SIG-M5 (cell line): ENCODE results near the gene BRMS1L.
"Not testable (repeated sequence)": the region's sequence is repeated elsewhere in the genome, so short reads cannot be mapped to it uniquely, and the experiment has no call there.

Experiments used
- DNase-seq: peaks from one replicate; lab custom pipeline; 2025; lab: John Stamatoyannopoulos, UW

The BRMS1L gene

DNA sequence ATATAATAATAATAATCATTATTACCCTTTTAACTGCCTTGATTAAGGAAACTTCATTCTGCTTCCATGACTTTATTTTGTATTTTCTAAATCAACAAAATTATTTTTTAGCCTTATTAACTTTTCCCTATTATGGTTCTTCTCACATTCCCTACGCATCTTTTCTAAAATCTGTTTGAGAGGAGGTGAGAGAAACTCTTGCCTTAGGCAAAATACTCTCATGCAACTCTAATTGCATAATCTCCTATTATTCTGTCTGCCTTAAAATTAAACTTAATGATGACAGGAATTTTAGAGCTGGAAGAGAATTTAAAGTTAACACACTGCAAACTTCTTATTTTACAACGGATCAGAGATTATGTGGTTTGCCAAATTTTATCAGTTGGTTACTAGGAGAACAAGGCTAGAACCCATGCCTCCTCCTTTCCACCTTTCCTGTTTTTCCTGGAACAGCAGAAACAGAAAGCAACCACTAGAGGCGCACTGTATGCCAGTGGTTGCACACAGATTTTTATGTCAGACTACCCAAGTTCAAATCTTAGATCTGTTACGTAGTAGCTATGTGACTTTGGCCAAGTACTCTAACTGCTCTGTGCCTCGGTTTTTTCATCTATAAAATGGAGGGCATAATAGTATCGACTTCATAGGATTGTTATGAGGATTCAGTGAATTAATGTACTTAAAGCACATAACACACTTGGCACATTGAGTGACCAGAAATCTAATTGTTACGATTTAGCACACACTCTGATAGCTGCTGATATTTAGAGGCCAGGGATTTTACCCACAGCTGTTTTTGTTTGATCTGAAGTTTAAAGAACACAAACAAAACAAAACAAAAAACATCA lies 4.3 kb upstream of the BRMS1L start:
- no peak for DNase-seq

DNA sequence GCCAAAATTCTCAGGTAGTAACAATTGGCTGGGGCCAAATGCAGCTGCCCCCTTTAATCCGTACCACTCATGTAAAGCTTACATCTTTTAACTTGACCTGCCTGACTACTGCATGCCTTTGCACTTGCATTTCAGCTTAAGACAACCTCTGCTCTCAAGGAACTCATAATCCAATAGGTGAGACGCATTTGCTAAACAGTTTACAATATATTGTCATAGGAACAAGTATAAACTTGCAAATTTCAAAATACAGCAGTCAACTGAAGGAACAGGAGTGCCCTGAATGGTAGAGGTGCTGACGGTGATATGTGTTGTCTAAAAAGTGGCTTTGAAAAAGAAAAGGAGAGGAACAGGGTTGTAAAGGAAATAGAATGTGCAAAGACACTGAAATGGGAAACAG lies 3.6 kb upstream of the BRMS1L start:
- DNase-seq = no peak

DNA sequence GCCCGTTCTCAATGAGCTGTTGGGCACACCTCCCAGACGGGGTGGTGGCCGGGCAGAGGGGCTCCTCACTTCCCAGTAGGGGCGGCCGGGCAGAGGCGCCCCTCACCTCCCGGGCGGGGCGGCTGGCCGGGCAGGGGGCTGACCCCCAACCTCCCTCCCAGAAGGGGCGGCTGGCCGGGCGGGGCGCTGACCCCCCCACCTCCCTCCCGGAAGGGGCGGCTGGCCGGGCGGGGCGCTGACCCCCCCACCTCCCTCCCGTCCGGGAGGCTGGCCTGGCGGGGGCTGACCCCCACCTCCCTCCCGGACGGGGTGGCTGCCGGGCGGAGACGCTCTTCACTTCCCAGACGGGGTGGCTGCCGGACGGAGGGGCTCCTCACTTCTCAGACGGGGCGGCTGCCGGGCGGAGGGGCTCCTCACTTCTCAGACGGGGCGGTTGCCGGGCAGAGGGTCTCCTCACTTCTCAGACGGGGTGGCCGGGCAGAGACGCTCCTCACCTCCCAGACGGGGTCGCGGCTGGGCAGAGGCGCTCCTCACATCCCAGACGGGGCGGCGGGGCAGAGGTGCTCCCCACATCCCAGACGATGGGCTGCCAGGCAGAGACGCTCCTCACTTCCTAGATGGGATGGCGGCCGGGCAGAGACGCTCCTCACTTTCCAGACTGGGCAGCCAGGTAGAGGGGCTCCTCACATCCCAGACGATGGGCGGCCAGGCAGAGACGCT lies 1.5 kb upstream of the BRMS1L start:
- not testable (repeated sequence) for DNase-seq

DNA sequence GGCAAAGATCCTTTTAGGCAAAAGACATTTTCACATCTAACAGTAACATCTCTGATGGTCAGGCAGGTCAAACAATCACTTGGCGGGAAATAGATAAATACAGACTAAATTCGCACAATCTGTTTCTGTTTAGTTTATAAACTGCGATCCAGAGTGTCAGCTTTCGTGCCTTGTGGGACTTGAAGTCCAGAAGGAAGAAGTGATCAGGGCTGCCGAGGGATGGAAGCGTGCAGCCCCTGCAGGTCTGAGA lies 245 bp upstream of the BRMS1L start:
- DNase-seq = no peak

DNA sequence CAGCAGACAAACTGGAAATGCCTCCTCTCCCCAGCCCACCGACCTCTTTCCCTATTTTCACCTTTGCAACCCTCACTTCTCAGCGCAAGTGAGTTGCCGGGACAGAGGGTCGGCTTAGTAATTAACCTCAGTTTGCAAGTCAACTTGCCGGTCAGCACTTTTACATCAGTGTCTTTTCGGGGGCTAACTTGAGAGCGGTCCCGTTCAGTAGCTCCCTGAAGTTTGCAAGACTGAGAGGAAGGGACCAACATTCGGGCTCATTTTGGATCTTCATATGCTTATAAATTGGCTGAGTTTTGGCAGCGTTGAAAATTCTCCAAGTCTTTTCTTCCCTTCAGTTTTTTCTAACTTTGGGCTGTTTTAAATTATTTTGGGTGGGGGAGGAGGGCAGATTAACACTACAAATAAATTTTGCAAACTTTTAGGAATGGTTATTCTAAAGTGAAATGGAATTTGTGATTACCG lies 846 bp downstream of the BRMS1L start:
- no peak for DNase-seq

DNA sequence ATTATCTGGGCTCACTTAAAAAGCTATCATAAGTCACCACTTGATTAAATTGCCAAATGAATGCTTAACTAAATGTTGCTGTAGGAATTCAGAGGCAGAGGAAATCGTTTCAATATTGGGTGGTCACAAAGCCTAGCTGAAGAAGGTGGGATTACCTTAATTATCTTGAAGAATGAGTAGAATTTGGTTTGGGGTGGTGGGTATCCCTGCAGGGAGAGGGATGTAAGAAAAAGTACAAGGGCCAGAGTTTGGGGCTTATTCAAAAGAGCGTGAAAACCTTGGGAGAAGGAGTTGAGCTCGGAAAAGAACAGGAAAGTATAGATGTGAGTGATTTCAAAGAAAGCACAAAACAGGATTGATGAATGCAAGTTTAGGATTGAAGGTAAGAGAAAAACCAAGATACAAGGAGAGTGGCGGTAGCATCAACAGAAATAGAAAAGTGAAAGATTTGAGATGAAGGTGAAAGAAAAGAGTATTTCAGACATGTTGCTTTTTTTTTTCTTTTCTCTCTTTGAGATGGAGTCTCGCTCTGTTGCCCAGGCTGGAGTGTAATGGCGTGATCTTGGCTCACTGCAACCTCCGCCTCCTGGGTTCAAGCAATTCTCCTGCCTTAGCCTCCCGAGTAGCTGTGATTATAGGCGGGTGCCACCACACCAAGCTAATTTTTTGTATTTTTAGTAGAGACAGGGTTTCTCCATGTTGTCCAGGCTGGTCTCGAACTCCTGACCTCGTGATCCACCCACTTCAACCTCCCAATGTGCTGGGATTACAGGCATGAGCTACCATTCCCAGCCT lies 1.7 kb downstream of the BRMS1L start:
- DNase-seq = no peak

DNA sequence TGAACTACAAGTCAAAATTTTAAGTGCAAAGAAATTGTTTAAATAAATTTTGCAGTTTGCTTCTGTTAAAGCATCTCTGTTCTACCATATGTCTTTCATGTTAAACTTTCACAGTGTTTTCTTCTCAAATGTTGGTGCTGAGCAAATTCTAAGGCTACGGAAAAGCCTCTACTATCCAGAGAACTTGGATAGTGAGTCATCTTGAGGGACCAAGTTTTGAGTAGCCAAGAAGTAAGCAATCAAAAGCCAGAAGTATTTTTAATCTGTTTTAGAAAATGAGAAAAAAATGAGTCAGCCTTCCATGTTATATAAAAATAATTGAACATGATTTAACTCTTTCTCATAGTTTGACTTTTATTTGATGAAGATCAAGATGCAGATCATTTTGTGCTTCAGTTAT lies 3.3 kb downstream of the BRMS1L start:
- DNase-seq = no peak

DNA sequence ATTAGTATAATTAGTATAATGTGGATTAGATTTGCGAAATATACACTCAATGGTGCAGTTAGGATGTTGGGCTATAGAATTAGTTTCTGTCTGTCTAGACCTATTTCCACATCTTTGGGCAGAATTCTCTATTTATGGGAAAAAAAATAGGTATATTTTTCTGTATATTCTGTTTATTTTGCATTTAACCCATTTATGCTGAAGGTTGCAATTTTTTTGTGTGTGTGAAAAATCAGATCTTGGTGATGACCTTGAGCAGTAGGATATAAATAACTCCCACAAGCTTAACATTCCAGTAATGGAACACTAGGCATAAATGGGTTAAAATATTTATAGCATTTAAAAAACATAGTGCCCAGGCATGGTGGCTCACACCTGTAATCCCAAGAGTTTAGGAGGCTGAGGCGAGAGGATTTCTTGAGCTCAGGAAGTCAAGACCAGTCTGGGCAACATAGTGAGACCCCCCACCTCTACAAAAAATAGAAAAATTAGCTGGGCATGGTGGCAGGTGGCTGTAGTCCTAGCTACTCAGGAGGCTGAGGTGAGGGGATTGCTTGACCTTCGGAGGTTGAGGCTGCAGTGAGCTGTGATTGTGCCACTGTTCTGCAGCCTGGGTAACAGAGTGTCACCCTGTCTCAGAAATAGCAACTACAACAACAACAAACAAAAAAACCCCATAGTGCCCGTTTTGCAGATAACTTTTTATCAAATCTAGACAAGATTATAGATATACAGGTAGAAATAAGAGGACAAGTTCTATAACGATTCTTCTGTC lies 9.3 kb downstream of the BRMS1L start:
- no peak for DNase-seq

DNA sequence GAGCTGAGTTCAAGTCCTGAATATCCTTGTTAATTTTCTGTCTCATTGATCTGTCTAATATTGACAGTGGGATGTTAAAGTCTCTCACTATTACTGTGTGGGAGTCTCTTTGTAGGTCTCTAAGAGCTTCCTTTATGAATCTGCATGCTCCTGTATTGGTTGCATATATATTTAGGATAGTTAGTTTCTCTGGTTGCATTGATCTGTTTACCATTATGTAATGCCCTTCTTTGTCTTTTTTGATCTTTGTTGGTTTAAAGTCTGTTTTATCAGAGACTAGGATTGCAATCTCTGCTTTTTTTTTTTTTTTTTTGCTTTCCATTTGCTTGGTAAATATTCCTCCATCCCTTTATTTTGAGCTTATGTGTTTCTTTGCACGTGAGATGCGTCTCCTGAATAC lies 15.6 kb downstream of the BRMS1L start:
- not testable (repeated sequence) for DNase-seq

DNA sequence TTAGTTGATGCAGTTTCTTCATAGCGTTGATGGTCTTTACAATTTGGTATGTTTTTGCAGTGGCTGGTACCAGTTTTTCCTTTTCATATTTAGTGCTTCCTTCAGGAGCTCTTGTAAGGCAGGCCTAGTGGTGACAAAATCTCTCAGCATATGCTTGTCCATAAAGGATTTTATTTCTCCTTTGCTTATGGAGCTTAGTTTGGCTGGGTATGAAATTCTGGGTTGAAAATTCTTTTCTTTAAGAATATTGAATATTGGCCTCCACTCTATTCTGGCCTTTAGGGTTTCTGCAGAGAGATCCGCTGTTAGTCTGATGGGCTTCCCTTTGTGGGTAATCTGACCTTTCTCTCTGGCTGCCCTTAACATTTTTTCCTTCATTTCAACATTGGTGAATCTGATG lies 16.1 kb downstream of the BRMS1L start:
- DNase-seq = not testable (repeated sequence)

DNA sequence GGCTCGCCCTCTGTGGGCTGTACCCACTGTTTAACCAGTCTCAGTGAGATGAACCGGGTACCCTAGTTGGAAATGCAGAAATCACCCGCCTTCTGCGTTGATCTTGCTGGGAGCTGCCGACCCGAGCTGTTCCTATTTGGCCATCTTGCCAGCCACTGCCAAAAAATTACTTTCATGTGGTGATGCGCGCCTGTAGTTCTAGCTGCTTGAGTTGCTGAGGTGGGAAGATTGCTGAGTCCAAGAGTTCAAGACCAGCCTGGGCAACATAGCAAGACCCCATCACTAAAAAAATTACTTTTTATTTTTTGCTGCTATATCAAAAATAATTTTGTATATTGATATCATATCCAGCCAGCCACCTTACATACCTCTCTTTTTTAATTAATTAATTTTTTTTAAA lies 18.4 kb downstream of the BRMS1L start:
- DNase-seq = no peak

DNA sequence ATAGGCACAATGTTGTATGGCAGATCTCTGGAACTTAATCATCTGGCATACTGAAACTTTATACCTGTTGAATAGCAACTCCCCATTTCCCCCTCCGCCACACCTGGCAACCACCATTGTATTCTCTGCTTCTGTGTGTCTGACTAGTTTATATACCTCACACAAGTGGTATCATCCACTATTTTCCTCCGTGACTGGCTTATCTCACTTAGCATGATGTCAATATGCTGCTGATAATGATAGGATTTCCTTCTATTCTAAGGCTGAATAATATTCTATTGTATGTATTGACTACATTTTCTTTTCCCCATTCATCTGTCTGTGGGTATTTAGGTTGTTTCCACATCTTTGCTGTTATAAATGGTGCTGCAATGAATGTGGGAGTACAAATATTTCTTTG lies 21.5 kb downstream of the BRMS1L start:
- no peak for DNase-seq

DNA sequence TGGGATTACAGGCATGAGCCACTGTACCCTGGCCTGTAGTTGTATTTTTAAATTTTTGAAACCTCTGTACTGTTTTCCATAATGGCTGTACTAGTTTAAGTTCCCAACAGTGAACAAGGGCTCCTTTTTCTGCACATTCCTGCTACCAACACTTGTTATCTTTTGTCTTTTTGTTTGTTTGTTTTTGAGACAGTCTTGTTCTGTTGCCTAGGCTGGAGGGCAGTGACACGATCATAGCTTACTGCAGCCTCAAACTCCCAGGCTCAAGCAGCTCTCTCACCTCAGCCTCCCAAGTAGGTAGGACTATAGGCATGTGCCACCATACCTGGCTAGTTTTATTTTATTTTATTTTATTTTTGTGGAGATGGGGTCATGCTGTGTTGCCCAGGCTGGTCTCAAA lies 23.0 kb downstream of the BRMS1L start:
- no peak for DNase-seq

DNA sequence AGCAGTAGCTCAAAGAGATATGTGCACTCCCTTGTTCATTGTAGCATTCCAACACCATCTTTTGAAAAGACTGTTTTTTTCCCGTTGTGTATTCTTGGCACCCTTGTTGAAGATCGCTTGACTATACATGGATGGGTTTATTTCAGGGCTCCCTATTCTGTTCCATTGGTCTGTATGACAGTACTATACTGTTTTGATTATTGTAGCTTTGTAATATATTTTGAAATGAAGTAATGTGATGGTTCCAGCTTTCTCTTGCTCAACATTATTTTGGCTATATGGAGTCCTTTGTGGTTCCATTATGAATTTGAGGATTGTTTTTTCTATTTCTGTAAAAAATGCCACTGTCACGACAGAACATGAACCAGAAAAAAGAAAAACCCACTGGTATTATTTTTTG lies 25.7 kb downstream of the BRMS1L start:
- no peak for DNase-seq

DNA sequence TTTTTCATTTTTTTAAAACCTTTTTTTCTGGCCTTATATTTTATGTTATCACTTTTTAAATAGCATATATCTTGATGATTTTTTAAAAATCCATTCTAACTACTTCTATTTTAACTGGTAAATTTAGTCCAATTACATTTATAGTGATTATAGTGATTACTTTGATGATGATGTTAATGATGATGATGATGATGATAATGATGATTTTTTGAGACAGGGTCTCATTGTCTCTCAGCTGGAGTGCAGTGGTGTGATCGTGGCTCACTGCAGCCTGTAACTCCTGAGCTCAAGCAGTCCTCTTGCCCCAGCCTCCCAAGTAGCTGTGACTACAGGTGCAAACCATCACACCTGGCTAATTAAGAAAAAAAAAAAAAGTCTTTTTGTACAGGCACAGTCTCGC lies 27.1 kb downstream of the BRMS1L start:
- no peak for DNase-seq

DNA sequence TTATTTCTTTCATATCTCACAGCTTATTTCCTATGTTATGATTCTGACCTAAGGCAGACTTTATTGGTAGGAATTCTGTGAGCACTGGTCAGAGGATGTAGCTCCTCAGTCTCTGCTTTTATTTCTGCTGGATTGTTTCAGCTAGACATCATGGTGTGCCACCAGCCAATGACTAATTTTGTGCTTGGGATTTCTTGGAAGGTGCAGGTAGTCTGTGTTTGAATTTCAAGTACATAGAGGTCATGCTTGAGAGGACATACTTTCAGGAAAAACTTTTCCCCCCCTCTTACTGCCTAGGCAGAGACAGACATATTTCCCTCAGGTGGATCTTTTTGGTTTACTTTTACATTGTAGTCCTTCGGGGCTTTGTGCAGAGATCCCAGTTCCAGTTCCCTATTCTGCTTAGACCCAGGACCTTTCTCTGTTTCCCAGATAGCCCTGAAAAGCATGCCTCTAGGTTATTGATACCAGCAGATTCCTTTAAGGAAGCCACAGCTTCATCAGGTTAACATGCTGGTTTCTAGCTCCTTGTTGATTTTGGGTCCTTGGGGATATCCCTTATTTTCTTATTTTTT lies 28.6 kb downstream of the BRMS1L start:
- no peak for DNase-seq

DNA sequence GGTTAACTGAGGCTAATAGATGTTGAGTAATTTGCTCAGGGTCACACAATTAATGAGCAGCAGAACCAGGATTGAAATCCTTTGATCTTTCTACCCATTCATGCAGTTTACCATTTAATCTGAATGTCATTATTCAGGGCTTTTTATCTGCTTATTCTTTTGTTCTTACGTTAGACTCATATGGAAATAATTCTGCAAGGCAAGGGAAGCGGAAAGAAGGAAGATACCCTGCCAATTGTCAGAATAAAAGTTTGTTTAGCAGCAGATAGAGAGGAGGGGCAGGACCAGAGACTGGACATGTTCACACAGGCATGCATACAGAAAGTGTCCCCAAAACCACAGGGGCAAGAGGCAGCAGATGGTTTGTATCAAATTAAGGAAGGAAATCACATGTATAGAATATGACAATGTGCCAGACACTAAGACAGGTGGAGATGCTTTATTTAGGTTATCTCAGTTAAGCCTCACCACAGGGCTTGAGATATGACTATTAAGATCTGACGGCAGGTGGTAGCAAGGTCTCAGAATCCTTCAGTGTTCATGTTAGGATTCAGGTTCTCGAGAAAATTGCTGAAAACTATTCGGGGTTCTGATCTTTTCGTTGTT lies 29.8 kb downstream of the BRMS1L start:
- no peak for DNase-seq

DNA sequence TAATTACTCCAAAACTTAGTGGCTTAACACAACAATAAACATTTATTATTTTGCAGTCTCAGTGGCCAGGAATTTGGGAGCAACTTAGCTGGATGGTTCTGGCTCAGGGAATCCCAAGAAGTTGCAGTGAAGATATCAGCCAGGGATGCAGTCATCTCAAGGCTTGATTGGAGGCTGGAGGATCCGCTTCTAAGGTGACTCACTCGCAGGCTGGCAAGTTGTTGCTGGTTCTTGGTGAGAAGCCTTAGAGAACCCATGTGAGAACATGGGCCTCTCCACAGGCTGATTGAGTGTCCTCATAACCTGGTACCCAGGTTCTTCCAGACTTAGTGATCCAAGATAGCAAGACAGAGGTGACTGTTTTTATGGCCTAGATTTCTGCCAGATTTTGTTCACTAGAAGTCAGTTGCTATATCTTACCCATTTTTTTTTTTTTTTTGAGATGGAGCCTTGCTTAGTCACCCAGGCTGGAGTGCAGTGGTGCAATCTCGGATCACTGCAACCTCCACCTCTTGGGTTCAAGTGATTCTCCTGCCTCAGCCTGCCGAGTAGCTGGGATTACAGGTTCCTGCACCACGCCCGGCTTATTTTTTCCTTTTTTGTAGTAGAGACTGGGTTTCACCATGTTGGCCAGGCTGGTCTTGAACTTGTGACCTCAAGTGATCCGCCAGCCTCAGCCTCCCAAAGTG lies 32.5 kb downstream of the BRMS1L start:
- no peak for DNase-seq

DNA sequence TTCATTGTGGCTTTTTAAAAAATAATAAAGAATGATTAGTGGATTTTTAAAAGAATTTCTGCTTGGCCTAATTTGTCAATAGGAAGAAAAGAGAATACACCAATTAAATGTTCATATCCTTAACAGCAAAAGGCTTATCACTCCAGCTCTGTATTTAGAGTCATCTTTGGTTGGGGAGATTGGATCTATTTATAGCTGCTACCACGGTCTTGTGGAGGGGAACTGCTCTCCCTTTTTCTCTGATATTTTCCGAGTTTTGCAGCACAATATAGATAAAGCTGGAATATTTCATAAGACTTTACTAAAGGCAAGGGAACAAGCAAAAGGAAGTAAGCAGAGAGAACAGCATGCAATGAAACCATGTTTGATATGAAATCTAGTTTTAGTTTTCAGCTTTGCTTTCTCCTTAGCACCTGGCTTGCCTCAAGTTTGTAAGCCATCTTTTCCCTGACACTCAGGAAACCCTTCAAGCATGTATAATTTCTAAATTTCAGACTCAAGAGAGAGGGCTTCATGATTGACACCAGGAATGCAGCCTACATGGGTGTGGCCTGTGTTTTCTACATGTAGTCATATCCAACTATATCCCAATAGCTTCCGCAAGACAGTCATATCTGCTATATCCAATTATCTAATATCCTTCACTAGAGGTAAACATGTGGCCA lies 35.2 kb downstream of the BRMS1L start:
- no peak for DNase-seq

DNA sequence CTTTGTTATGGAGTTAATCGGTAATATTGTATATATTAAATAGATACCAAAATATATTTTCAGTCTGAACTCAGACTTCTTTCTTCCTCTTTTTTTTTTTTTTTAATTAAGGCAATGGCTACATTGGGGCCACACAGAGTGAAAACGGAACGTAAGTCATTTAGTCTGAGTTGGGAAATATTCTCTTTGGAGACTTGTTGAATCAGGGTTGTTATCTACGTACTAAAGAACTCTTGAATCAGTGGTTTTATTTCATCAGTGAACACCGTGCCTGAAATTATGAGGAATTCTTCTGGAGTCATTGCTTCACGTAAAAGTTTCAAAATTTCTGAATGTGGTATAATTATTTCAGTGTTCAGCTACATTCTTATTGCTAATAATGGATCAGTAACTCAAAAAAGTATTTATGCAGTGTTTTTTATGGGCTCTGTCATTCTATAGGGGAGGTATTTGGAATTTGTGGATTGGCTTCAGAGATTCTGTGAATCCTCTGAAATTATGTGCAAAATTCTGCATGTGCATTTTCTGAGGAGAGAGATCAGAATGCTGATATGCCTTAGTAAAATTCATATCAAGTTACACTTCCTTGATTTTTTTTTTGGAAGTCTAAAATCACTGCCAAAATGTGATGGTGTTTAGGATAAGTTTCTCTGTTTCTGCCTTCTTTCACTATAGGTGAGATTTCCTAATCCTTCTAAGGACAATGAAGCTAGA lies 39.6 kb downstream of the BRMS1L start:
- no peak for DNase-seq
